GM23248 (cell line): ENCODE results near the gene MYO1G.

Experiments used
- EZH2 ChIP-seq: fragments of 200-600 bp; sonication (generic); IDR thresholded peaks from 2 replicates; pipeline ENCODE4 v1.6.1; 2018; ENCODE audit warnings: antibody characterized with exemption, mild to moderate bottlenecking; ENCODE audit not compliant: insufficient read depth, poor library complexity, severe bottlenecking
- EZH2phosphoT487 ChIP-seq: fragments of 200-600 bp; sonication (generic); IDR thresholded peaks from 2 replicates; pipeline ENCODE4 v1.6.1; 2018; ENCODE audit warnings: antibody characterized with exemption, moderate library complexity, mild to moderate bottlenecking, low read depth; ENCODE audit not compliant: insufficient read depth

GRCh38 chr7:44998153-44998871 is 19.5 kb upstream of the MYO1G start:
- TF ChIP-seq EZH2, result no peak
- no peak for TF ChIP-seq EZH2phosphoT487
